DOHH2 (cell line): ENCODE results near the gene RB1.

Experiments
- EZH2phosphoT487 ChIP-seq: fragments of 200-600 bp; sonication (generic); IDR thresholded peaks from 2 replicates; pipeline ENCODE4 v1.6.1; 2017; ENCODE audit warnings: borderline replicate concordance, mild to moderate bottlenecking, antibody characterized with exemption, low read length, moderate library complexity, mixed read lengths
- TF ChIP-seq, protein P1 (sequence below): fragments of 200-600 bp; sonication (generic); IDR thresholded peaks from one replicate; pipeline ENCODE4 v1.5.1; 2014; ENCODE audit warnings: antibody characterized with exemption, mild to moderate bottlenecking, low read depth, low read length; ENCODE audit not compliant: poor library complexity, severe bottlenecking

DNA sequence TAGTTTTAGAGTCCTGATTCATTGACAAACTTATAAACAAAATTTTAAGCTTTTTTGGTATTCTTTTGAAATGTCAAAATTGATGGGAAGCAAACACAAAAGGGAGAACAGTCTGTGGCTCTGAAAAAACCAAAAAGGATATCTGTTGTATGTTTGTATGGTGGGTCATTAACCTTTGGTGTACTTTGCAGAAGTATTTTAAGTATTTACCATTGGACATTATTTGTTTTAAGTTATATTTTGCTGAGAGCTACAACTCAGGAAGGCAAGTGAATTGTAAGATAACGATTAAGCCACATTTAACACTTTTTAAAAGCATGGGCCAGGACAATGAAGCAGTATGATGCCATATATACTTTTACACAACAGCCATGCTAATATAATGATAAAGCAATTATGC, 94.2 kb downstream of the RB1 start:
- TF ChIP-seq, protein P1, sequence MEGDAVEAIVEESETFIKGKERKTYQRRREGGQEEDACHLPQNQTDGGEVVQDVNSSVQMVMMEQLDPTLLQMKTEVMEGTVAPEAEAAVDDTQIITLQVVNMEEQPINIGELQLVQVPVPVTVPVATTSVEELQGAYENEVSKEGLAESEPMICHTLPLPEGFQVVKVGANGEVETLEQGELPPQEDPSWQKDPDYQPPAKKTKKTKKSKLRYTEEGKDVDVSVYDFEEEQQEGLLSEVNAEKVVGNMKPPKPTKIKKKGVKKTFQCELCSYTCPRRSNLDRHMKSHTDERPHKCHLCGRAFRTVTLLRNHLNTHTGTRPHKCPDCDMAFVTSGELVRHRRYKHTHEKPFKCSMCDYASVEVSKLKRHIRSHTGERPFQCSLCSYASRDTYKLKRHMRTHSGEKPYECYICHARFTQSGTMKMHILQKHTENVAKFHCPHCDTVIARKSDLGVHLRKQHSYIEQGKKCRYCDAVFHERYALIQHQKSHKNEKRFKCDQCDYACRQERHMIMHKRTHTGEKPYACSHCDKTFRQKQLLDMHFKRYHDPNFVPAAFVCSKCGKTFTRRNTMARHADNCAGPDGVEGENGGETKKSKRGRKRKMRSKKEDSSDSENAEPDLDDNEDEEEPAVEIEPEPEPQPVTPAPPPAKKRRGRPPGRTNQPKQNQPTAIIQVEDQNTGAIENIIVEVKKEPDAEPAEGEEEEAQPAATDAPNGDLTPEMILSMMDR: no peak
- TF ChIP-seq EZH2phosphoT487: no peak
